T-cell (primary cell): Measurements from ENCODE around the gene FADD. TPM values are rescaled to one million over a fixed set of nuclear protein-coding genes. Genes with fewer than 3 reads are reported as not detected.

Experiments
- ATAC-seq, 4 experiments: fragments of 200-7000 bp in 3 of 4; fragments of 150-1000 bp in 1 of 4; cut with Tn5 transposase; replicated peaks in 1 of 4; 1 replicate in 3 of 4; 2 replicates in 1 of 4; pipeline ENCODE4 v1.10.0; 2021; ENCODE audit warnings: moderate library complexity in 3 of 4, mild to moderate bottlenecking in 2 of 4, moderate number of reproducible peaks in 1 of 4
- CTCF ChIA-PET, 2 donors: fragments of 300-600 bp; sonication (Branson Sonifier 250); formaldehyde crosslinking; loops; one replicate each; lab custom pipeline; 2022; ENCODE audit warnings: antibody characterized with exemption in 2 of 2; lab: Charles Lee
- POLR2A ChIA-PET, 2 donors: fragments of 300-600 bp; sonication (Branson Sonifier 250); formaldehyde crosslinking; loops; one replicate each; lab custom pipeline; 2022; ENCODE audit warnings: antibody characterized with exemption in 2 of 2; lab: Charles Lee
- DNase-seq, 35 experiments: peaks; one replicate each; pipeline versions ENCODE4 v3.0.0 to v3.0.0-alpha.2; 2013 to 2023
- H3K27ac ChIP-seq: one replicate; pipeline ENCODE4 v1.5.1; 2013; ENCODE audit warnings: low read length
- H3K27me3 ChIP-seq, 2 experiments: replicated peaks in 1 of 2; 1 replicate in 1 of 2; 2 replicates in 1 of 2; pipeline versions ENCODE4 v1.6.1 to v1.7.0; 2013; ENCODE audit warnings: low read length in 1 of 2, mixed read lengths in 1 of 2; ENCODE audit not compliant: control insufficient read depth in 2 of 2, insufficient read depth in 2 of 2; ENCODE audit errors: extremely low read depth in 1 of 2
- H3K36me3 ChIP-seq, 2 donors: 1 replicate in 1 of 2; 2 replicates in 1 of 2; pipeline versions ENCODE4 v1.6.1 to v1.7.0; 2013; ENCODE audit warnings: low read length in 1 of 2; ENCODE audit not compliant: control insufficient read depth in 2 of 2, insufficient read depth in 1 of 2; ENCODE audit errors: extremely low read depth in 1 of 2
- H3K4me1 ChIP-seq, 2 experiments: 1 replicate in 1 of 2; 2 replicates in 1 of 2; pipeline versions ENCODE4 v1.6.1 to v1.7.0; 2013; ENCODE audit warnings: low read length in 2 of 2, mixed read lengths in 1 of 2; ENCODE audit not compliant: insufficient read depth in 2 of 2, control insufficient read depth in 1 of 2; ENCODE audit errors: extremely low read depth in 1 of 2
- H3K4me3 ChIP-seq, 2 donors: 1 replicate in 1 of 2; 2 replicates in 1 of 2; pipeline versions ENCODE4 v1.5.1 to v1.7.0; 2013; ENCODE audit warnings: mild to moderate bottlenecking in 2 of 2, low read length in 1 of 2, moderate library complexity in 1 of 2; ENCODE audit not compliant: control insufficient read depth in 1 of 2; ENCODE audit errors: extremely low read depth in 1 of 2
- H3K9me3 ChIP-seq: 2 replicates; pipeline ENCODE4 v1.7.0; 2013
- H3K27ac Mint-ChIP-seq, 2 donors: one replicate each; pipeline ENCODE4 v1.8.0; 2020 to 2021; ENCODE audit warnings: mild to moderate bottlenecking in 2 of 2, mixed read lengths in 2 of 2
- H3K27me3 Mint-ChIP-seq, 2 donors: one replicate each; pipeline ENCODE4 v1.8.0; 2021 to 2022; ENCODE audit warnings: mixed read lengths in 2 of 2
- H3K36me3 Mint-ChIP-seq: one replicate; pipeline ENCODE4 v1.8.0; 2021; ENCODE audit warnings: mixed read lengths
- H3K4me1 Mint-ChIP-seq, 3 donors: one replicate each; pipeline ENCODE4 v1.8.0; 2020 to 2022; ENCODE audit warnings: mixed read lengths in 3 of 3, mild to moderate bottlenecking in 1 of 3
- H3K4me3 Mint-ChIP-seq, 3 donors: one replicate each; pipeline ENCODE4 v1.8.0; 2020 to 2022; ENCODE audit warnings: mild to moderate bottlenecking in 3 of 3, mixed read lengths in 3 of 3, moderate library complexity in 3 of 3
- H3K9me3 Mint-ChIP-seq, 3 donors: one replicate each; pipeline ENCODE4 v1.8.0; 2020 to 2022; ENCODE audit warnings: mixed read lengths in 3 of 3
- WGBS: methylation state at CpG from one replicate; pipeline ENCODE4 v1.1.5; 2013; ENCODE audit warnings: missing lambda C conversion rate; ENCODE audit not compliant: insufficient coverage; 5-methylcytosine and 5-hydroxymethylcytosine counted together
- total RNA-seq, 35 experiments: library from RNA in 6 of 35; stranded (reverse) in 6 of 35; fragments of 120-200 nt in 1 of 35; gene quantifications; one replicate each; pipeline versions ENCODE4 v1.2.1 to v1.2.4 and lab custom pipeline; 2013 to 2026

The FADD gene
- total RNA-seq, 5 donors from 2014 or later (not counting 1 experiment from before 2014, with no cell fraction given) = 8.4 to 53.9 (median 50.8) TPM

DNA sequence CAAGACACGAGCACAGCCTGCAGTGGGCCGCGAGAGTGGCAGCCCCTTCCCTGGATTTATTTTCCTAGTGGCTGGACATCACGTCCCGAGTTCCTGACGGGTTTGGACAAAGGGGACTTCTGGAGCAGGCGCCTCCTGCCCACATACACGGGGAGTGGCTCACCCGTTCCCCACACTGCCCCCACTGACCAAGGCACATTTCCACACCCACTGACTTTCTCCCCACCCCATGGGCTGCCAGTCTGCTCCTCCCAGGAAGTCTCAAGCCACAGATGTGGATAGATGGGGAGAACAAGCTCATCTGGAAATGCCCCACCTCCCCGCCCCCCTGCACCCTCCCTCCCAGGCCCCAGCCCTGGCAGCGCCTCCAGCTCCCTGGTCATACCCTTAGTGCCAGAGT, 34.0 kb upstream of the FADD start:
- DNase-seq (no peak), ATAC-seq (no peak)
- H3K36me3 ChIP-seq = no peaks in the 10 kb centered on the region
- no peak overlapping the region for H3K4me3 ChIP-seq
- no peaks in the 10 kb centered on the region for H3K9me3 Mint-ChIP-seq
- H3K4me1 Mint-ChIP-seq = no peaks in the 10 kb centered on the region
- 55% methylated on average over 6 of the region's 11 CpGs for WGBS
- H3K4me1 ChIP-seq = no peaks in the 10 kb centered on the region
- no peaks in the 10 kb centered on the region for H3K36me3 Mint-ChIP-seq
- no peak overlapping the region for H3K4me3 Mint-ChIP-seq
- H3K27me3 ChIP-seq = peaks cover 0 to 38% of the 10 kb centered on the region in 2 experiments
- peaks cover 8 to 19% of the 10 kb centered on the region in 2 donors for H3K27me3 Mint-ChIP-seq
- H3K27ac Mint-ChIP-seq = no peak overlapping the region
- no peak overlapping the region for H3K27ac ChIP-seq
- POLR2A ChIA-PET = no interaction called here
- CTCF ChIA-PET = no interaction called here
- no peaks in the 10 kb centered on the region for H3K9me3 ChIP-seq

DNA sequence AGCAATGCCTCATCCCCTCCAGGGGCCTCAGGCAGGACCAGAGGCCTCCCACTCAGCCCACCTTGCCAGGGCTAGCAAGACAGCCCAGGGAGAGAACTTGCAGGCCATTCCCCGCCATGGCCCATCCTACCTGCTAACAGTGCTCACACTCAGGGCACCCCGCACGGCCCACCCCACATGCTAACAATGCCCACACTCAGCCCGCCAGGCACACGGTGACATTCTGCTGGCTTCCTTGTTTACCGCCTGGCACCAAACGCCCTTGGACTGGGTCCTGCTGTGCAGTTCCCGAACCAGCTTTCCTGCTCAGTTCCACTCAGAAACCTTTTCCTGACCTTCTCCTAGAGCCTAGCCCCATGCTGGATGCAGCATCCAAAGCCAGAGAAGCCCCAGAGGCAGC, 33.5 kb upstream of the FADD start:
- ChIA-PET POLR2A (no interaction called here), CTCF (no interaction called here)
- Mint-ChIP-seq H3K27me3 (peaks cover 10 to 19% of the 10 kb centered on the region in 2 donors), H3K4me1 (peaks cover 0 to 2% (median 0%) of the 10 kb centered on the region in 3 donors), H3K27ac (no peak overlapping the region), H3K9me3 (no peaks in the 10 kb centered on the region), H3K36me3 (no peaks in the 10 kb centered on the region), H3K4me3 (no peak overlapping the region)
- no peak overlapping the region for H3K27ac ChIP-seq
- no peaks in the 10 kb centered on the region for H3K36me3 ChIP-seq
- WGBS = 84% methylated on average over 7 of the region's 8 CpGs
- DNase-seq (no peak), ATAC-seq (no peak)
- H3K4me3 ChIP-seq = no peak overlapping the region
- no peaks in the 10 kb centered on the region for H3K9me3 ChIP-seq
- H3K27me3 ChIP-seq = peaks cover 0 to 38% of the 10 kb centered on the region in 2 experiments
- no peaks in the 10 kb centered on the region for H3K4me1 ChIP-seq

DNA sequence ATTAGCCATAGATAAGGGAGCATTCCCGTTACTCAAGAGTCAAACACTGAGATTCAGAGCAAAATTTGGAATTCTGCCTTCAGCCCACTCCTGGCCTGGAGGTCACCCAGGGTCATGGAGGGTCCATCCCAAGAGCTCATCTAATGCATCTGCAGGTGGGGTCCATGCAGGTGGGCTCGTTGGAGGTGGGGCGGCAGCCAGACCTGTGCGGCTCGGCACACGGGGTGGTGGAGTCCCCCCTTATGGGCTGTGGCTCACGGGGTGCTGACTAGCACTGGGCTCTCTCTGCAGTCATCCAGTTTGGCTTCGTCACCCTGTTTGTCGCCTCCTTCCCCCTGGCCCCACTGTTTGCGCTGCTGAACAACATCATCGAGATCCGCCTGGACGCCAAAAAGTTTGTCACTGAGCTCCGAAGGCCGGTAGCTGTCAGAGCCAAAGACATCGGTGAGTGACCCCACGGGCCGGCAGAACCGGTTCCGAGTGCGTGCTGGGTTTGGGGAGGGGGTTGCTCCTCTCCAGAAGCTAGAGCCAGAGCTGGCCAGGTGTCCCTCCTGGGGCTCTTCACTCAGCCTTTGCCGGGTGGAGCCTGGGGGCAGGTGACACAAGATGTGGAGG, 32.4 kb upstream of the FADD start:
- CTCF ChIA-PET = no interaction called here
- H3K4me3 Mint-ChIP-seq = no peak overlapping the region
- Histone ChIP-seq H3K9me3 (no peaks in the 10 kb centered on the region), H3K27me3 (peaks cover 0 to 35% of the 10 kb centered on the region in 2 experiments), H3K4me3 (no peak overlapping the region), H3K4me1 (no peaks in the 10 kb centered on the region), H3K27ac (no peak overlapping the region), H3K36me3 (no peaks in the 10 kb centered on the region)
- H3K4me1 Mint-ChIP-seq = peaks cover 0 to 6% (median 0%) of the 10 kb centered on the region in 3 donors
- no peaks in the 10 kb centered on the region for H3K36me3 Mint-ChIP-seq
- ATAC-seq (no peak), DNase-seq (no peak)
- no peak overlapping the region for H3K27ac Mint-ChIP-seq
- 85% methylated on average over 21 of the region's 22 CpGs for WGBS
- H3K27me3 Mint-ChIP-seq = peaks cover 11 to 19% of the 10 kb centered on the region in 2 donors
- POLR2A ChIA-PET = no interaction called here
- no peaks in the 10 kb centered on the region for H3K9me3 Mint-ChIP-seq

DNA sequence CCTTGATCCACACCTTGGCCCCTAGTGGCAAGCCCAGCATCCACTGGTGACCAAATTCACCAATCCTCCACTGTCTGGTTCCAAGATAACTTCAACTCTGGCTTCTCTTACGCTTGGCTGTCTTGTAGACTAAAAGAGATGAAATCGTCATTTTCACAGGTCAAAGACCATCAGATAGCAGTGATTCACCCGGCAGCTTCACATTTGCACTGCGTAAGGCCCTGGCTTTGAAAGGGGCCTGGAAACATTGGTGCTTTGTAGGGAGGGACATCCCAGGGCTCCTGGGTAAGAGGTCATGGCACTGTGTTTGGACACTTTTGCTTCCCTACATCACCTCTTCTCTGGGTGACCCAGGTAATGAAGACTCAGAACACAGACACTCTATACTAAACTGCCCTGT, 30.1 kb upstream of the FADD start:
- POLR2A ChIA-PET = no interaction called here
- no peak for DNase-seq
- Histone ChIP-seq H3K4me3 (no peak overlapping the region), H3K27ac (no peak overlapping the region), H3K9me3 (no peaks in the 10 kb centered on the region), H3K4me1 (no peaks in the 10 kb centered on the region), H3K27me3 (peaks cover 0 to 31% of the 10 kb centered on the region in 2 experiments), H3K36me3 (no peaks in the 10 kb centered on the region)
- Mint-ChIP-seq H3K27me3 (peaks cover 8 to 13% of the 10 kb centered on the region in 2 donors), H3K4me3 (no peak overlapping the region), H3K36me3 (no peaks in the 10 kb centered on the region), H3K4me1 (peaks cover 0 to 6% (median 0%) of the 10 kb centered on the region in 3 donors), H3K27ac (no peak overlapping the region), H3K9me3 (no peaks in the 10 kb centered on the region)
- WGBS = 100% methylated on average over 2 of the region's 4 CpGs
- no peak for ATAC-seq
- CTCF ChIA-PET = interaction anchor here in 1 of 2 donors (0.6 kb wide), 1 partner anchor 62 kb away, joined by 3 read pairs; no protein-coding TSS in a partner anchor

DNA sequence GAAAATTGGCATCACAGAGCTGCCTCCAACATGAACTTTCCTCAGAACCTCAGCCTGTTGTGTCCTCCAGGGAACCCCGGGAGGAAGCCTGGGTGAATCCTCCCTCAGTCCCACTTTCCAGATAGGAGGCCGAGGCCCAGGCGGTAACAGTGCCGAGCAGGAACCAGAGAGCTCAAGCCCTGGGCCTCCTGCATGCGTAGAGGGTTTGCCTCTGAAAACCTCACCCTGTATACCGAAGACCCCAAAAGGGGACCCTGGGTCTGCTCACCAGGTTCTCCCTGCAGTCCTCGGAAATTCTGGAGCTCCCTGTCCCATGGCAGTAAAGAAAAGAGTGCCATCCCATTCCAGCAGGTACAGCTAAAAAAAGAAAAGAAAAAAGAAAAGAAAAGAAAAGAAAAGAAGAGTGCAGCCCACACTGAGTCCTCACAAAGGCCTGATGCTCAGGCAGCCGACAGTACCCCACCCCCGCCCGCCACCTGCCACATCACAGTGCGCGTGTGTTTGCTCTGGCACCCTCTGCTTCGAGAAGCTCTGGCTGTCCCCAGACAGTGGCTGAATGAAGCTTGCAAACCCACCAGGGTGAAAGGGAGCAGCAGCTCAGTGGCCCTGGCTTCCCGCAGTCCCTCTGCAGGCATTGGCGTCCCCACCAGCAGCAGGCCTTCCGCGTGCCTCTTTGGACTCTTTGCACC, 28.4 kb upstream of the FADD start:
- Histone ChIP-seq H3K27me3 (peaks cover 0 to 22% of the 10 kb centered on the region in 2 experiments), H3K9me3 (no peaks in the 10 kb centered on the region), H3K36me3 (no peaks in the 10 kb centered on the region), H3K4me3 (no peak overlapping the region), H3K27ac (no peak overlapping the region), H3K4me1 (no peaks in the 10 kb centered on the region)
- Mint-ChIP-seq H3K9me3 (no peaks in the 10 kb centered on the region), H3K4me1 (peaks cover 0 to 6% (median 0%) of the 10 kb centered on the region in 3 donors), H3K27ac (no peak overlapping the region), H3K4me3 (no peak overlapping the region), H3K27me3 (peaks cover 3 to 5% of the 10 kb centered on the region in 2 donors), H3K36me3 (no peaks in the 10 kb centered on the region)
- no peak for ATAC-seq
- DNase-seq = no peak
- 65% methylated on average over 15 of the region's 17 CpGs for WGBS
- ChIA-PET POLR2A (no interaction called here), CTCF (no interaction called here)

DNA sequence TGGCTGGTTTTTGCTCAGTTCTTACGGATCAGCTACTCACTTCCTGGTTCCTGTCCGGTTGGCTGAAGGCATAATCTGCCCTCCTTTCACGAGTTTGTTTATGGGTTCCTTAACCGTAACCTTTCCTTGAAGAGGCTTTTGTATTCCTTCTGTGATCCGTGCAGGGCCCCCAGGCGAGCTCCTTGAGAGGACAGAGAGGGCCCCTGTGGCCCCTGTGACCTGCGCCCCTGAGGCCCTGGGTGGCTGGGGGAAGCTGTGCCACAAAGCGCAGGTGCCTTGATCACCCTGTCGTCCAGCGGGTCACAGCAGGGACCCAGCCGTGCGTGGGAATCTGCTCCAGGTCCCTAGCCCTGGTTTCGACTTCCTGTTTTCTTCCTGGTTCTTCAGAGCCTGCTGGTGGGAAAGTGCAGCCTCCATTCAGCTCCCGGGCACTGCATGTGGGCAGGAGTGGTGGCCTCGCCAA, 27.8 kb upstream of the FADD start:
- Histone ChIP-seq H3K27me3 (peaks cover 0 to 23% of the 10 kb centered on the region in 2 experiments), H3K4me1 (no peaks in the 10 kb centered on the region), H3K4me3 (no peak overlapping the region), H3K36me3 (no peaks in the 10 kb centered on the region), H3K27ac (no peak overlapping the region), H3K9me3 (no peaks in the 10 kb centered on the region)
- Mint-ChIP-seq H3K4me1 (peaks cover 0 to 6% (median 0%) of the 10 kb centered on the region in 3 donors), H3K27ac (no peak overlapping the region), H3K27me3 (peaks cover 3% of the 10 kb centered on the region in 2 donors), H3K9me3 (no peaks in the 10 kb centered on the region), H3K4me3 (no peak overlapping the region), H3K36me3 (no peaks in the 10 kb centered on the region)
- POLR2A ChIA-PET = no interaction called here
- no peak for DNase-seq
- 67% methylated on average over 13 of the region's 15 CpGs for WGBS
- CTCF ChIA-PET = interaction anchor here in 1 of 2 donors (0.7 kb wide), 1 partner anchor 112 kb away, joined by 3 read pairs; no protein-coding TSS in a partner anchor
- ATAC-seq = no peak
